ENCODE data around the gene APOA4. TPM values are rescaled to one million over a fixed set of nuclear protein-coding genes. Genes with fewer than 3 reads are reported as not detected.

The APOA4 gene
- total and polyA plus RNA-seq, 9 of the 15 experiments (the other 6 are each of a cell fraction or from before 2014, with no cell fraction given), result 0.07 TPM; not detected in 8

DNA sequence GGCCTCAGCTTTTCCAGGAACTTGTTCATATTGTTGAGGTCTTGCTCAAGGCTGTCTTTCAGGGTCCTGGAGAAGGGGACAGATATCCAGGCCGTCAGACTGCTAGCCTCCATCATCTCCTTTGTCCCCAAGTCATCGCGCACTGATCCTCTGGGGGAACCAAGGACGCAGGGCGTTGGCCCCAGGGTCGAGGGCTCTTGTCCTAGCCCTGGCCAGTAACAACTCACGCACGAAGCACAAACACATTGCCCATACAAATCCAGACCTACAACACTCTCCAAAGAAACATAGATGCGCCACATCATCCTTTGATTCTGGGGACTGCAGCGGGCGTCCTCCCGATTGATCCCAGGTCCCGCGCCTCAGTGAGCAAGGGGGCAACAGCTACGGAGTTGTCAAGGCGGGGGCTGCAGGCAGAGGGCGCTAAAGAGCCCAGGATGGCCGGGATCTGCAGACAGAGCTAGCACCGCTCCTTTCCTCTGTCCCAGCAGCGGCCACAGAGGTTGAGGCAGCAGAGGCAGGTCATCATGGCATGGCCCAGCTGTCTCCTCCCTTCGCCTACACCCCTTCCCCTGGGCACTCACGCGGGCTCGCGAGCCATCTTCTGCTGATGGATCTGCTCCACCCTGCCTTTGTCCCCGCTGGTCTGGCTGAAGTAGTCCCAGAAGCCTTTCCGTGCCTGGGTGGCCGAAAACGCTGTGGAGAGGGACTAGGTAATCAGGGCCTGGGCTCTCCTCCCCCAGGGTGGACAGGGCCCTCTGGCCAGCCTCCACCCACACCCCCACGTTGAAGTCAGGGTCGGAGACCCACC lies 31.9 kb downstream of the APOA4 start (continued):
- TF ChIP-seq, protein P1, sequence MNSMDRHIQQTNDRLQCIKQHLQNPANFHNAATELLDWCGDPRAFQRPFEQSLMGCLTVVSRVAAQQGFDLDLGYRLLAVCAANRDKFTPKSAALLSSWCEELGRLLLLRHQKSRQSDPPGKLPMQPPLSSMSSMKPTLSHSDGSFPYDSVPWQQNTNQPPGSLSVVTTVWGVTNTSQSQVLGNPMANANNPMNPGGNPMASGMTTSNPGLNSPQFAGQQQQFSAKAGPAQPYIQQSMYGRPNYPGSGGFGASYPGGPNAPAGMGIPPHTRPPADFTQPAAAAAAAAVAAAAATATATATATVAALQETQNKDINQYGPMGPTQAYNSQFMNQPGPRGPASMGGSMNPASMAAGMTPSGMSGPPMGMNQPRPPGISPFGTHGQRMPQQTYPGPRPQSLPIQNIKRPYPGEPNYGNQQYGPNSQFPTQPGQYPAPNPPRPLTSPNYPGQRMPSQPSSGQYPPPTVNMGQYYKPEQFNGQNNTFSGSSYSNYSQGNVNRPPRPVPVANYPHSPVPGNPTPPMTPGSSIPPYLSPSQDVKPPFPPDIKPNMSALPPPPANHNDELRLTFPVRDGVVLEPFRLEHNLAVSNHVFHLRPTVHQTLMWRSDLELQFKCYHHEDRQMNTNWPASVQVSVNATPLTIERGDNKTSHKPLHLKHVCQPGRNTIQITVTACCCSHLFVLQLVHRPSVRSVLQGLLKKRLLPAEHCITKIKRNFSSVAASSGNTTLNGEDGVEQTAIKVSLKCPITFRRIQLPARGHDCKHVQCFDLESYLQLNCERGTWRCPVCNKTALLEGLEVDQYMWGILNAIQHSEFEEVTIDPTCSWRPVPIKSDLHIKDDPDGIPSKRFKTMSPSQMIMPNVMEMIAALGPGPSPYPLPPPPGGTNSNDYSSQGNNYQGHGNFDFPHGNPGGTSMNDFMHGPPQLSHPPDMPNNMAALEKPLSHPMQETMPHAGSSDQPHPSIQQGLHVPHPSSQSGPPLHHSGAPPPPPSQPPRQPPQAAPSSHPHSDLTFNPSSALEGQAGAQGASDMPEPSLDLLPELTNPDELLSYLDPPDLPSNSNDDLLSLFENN (IDR thresholded peaks at IDR 0.05; ENCODE audit: low read depth in 2 of 2, low read length in 2 of 2), result no peak
- TF ChIP-seq ARID1B (IDR thresholded peaks at IDR 0.05), result no peak
- TF ChIP-seq CHCHD3 (CRISPR knock-in tag; IDR thresholded peaks at IDR 0.05), result no peak
- TF ChIP-seq ESRRB (CRISPR knock-in tag; IDR thresholded peaks at IDR 0.05; ENCODE audit: borderline replicate concordance), result no peak
- TF ChIP-seq HNRNPL (IDR thresholded peaks at IDR 0.05; ENCODE audit: low read depth, low read length), result no peak
- no peak for TF ChIP-seq CBX3 (IDR thresholded peaks at IDR 0.05; ENCODE audit: borderline replicate concordance in 1 of 2, low read length in 2 of 2)
- TF ChIP-seq, protein P2, sequence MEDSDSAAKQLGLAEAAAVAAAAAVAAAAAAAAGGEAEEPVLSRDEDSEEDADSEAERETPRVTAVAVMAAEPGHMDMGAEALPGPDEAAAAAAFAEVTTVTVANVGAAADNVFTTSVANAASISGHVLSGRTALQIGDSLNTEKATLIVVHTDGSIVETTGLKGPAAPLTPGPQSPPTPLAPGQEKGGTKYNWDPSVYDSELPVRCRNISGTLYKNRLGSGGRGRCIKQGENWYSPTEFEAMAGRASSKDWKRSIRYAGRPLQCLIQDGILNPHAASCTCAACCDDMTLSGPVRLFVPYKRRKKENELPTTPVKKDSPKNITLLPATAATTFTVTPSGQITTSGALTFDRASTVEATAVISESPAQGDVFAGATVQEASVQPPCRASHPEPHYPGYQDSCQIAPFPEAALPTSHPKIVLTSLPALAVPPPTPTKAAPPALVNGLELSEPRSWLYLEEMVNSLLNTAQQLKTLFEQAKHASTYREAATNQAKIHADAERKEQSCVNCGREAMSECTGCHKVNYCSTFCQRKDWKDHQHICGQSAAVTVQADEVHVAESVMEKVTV (CRISPR knock-in tag; IDR thresholded peaks at IDR 0.05), result peak; percentile 35; the same call in 1 of the 2 replicates
- no peak for TF ChIP-seq EHMT2 (IDR thresholded peaks at IDR 0.05)
- TF ChIP-seq MECOM (CRISPR knock-in tag; IDR thresholded peaks at IDR 0.05), result no peak
- no peak for TF ChIP-seq ZNF431 (CRISPR knock-in tag; IDR thresholded peaks at IDR 0.05)
- TF ChIP-seq, protein P3, sequence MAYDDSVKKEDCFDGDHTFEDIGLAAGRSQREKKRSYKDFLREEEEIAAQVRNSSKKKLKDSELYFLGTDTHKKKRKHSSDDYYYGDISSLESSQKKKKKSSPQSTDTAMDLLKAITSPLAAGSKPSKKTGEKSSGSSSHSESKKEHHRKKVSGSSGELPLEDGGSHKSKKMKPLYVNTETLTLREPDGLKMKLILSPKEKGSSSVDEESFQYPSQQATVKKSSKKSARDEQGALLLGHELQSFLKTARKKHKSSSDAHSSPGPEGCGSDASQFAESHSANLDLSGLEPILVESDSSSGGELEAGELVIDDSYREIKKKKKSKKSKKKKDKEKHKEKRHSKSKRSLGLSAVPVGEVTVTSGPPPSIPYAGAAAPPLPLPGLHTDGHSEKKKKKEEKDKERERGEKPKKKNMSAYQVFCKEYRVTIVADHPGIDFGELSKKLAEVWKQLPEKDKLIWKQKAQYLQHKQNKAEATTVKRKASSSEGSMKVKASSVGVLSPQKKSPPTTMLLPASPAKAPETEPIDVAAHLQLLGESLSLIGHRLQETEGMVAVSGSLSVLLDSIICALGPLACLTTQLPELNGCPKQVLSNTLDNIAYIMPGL (CRISPR knock-in tag; IDR thresholded peaks at IDR 0.05), result no peak
- peak in 1 of 2 experiments; percentile 66; a peak in 2 of 4 replicates for TF ChIP-seq MAZ (CRISPR knock-in tag; conservative IDR thresholded peaks at IDR 0.05 in 1 of 2, IDR thresholded peaks at IDR 0.05 in 1 of 2)
- TF ChIP-seq RBM25 (IDR thresholded peaks at IDR 0.05; ENCODE audit: low read depth, low read length, severe bottlenecking), result no peak
- TF ChIP-seq, protein P4, sequence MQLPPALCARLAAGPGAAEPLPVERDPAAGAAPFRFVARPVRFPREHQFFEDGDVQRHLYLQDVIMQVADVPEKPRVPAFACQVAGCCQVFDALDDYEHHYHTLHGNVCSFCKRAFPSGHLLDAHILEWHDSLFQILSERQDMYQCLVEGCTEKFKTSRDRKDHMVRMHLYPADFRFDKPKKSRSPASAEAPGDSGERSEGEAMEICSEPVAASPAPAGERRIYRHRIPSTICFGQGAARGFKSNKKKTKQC (CRISPR knock-in tag; IDR thresholded peaks at IDR 0.05), result no peak
- peak; percentile 50; the same call in 1 of the 2 replicates for TF ChIP-seq STAG1 (CRISPR knock-in tag; IDR thresholded peaks at IDR 0.05; ENCODE audit: borderline replicate concordance)
- TF ChIP-seq NEUROD1 (IDR thresholded peaks at IDR 0.05; ENCODE audit: borderline replicate concordance, low read depth, low read length, partially characterized antibody), result peak; percentile 39
- no peak for TF ChIP-seq CBX2 (IDR thresholded peaks at IDR 0.05; ENCODE audit: insufficient read depth, low read length, poor library complexity, severe bottlenecking)
- no peak for TF ChIP-seq PURB (CRISPR knock-in tag; IDR thresholded peaks at IDR 0.05; ENCODE audit: low read depth)
- peak; percentile 76 to 85 for TF ChIP-seq RAD21 (CRISPR knock-in tag; conservative IDR thresholded peaks at IDR 0.05 in 1 of 2, IDR thresholded peaks at IDR 0.05 in 1 of 2)
